PC-3 (cell line): ENCODE data around the gene CYBC1. TPM values are rescaled to one million over a fixed set of nuclear protein-coding genes. Genes with fewer than 3 reads are reported as not detected.

Source experiments
- ATAC-seq: fragments of 200-7000 bp; cut with Tn5 transposase; 2 replicates; pipeline ENCODE4 v1.9.1; 2020; ENCODE audit warnings: mild to moderate bottlenecking, moderate library complexity
- BruUV-seq: library from RNA; stranded (reverse); fragments of 400-500 nt; replicated peaks from 2 replicates; lab custom pipeline; 2021; lab: Mats Ljungman, UMichigan
- CTCF ChIA-PET: fragments of 300-600 bp; sonication (Branson Sonifier 250); formaldehyde crosslinking; loops from one replicate; lab custom pipeline; 2022; ENCODE audit warnings: antibody characterized with exemption; lab: Charles Lee
- POLR2A ChIA-PET: fragments of 300-600 bp; sonication (Branson Sonifier 250); formaldehyde crosslinking; loops from one replicate; lab custom pipeline; 2022; ENCODE audit warnings: antibody characterized with exemption; ENCODE audit not compliant: unreplicated experiment; lab: Charles Lee
- DNase-seq: peaks from one replicate; pipeline ENCODE4 v3.0.0-alpha.2; 2015
- H2AFZ ChIP-seq: fragments of 300-600 bp; sonication (generic); 2 replicates; pipeline ENCODE4 v1.6.0; 2016; ENCODE audit warnings: antibody characterized with exemption, low read length
- H3F3A ChIP-seq: fragments of 300-600 bp; sonication (generic); one replicate; pipeline ENCODE4 v1.6.0; 2017; ENCODE audit warnings: antibody characterized with exemption, low read length, control low read depth, mild to moderate bottlenecking; ENCODE audit not compliant: unreplicated experiment
- H3K27ac ChIP-seq: fragments of 300-600 bp; sonication (generic); 2 replicates; pipeline ENCODE4 v1.5.1; 2016; ENCODE audit warnings: mild to moderate bottlenecking, low read length
- H3K27me3 ChIP-seq: fragments of 300-600 bp; sonication (generic); 2 replicates; pipeline ENCODE4 v1.6.1; 2016; ENCODE audit warnings: low read length, mixed read lengths
- H3K36me3 ChIP-seq: fragments of 300-600 bp; sonication (generic); 2 replicates; pipeline ENCODE4 v1.6.1; 2016; ENCODE audit warnings: low read depth, mixed run types, low read length, mixed read lengths
- H3K4me1 ChIP-seq: fragments of 300-600 bp; sonication (generic); 2 replicates; pipeline ENCODE4 v1.5.1; 2016; ENCODE audit warnings: low read length; ENCODE audit not compliant: insufficient read depth
- H3K4me2 ChIP-seq: fragments of 300-600 bp; sonication (generic); 2 replicates; pipeline ENCODE4 v1.6.0; 2016; ENCODE audit warnings: low read length
- H3K4me3 ChIP-seq: fragments of 300-600 bp; sonication (generic); 2 replicates; pipeline ENCODE4 v1.5.1; 2016; ENCODE audit warnings: mild to moderate bottlenecking, low read length, mixed read lengths
- H3K79me2 ChIP-seq: fragments of 300-600 bp; sonication (generic); 2 replicates; pipeline ENCODE4 v1.6.1; 2017; ENCODE audit warnings: low read length, mixed read lengths
- H3K9ac ChIP-seq: fragments of 300-600 bp; sonication (generic); 2 replicates; pipeline ENCODE4 v1.6.0; 2016; ENCODE audit warnings: mild to moderate bottlenecking, low read length
- H3K9me2 ChIP-seq: fragments of 300-600 bp; sonication (generic); replicated peaks from 2 replicates; pipeline ENCODE4 v1.6.1; 2016; ENCODE audit warnings: mixed run types, low read length, mixed read lengths
- H3K9me3 ChIP-seq: fragments of 300-600 bp; sonication (generic); 2 replicates; pipeline ENCODE4 v1.6.1; 2016; ENCODE audit warnings: low read length, mixed read lengths
- H4K20me1 ChIP-seq: fragments of 300-600 bp; sonication (generic); 2 replicates; pipeline ENCODE4 v1.6.1; 2016; ENCODE audit warnings: low read length, mixed read lengths
- EZH2 ChIP-seq: fragments of 300-600 bp; sonication (generic); IDR thresholded peaks from one replicate; pipeline ENCODE4 v1.6.1; 2017; ENCODE audit warnings: antibody characterized with exemption, mild to moderate bottlenecking, low read length; ENCODE audit not compliant: unreplicated experiment
- EZH2phosphoT487 ChIP-seq: fragments of 300-600 bp; sonication (generic); IDR thresholded peaks from 2 replicates; pipeline ENCODE4 v1.6.1; 2018; ENCODE audit warnings: mild to moderate bottlenecking, antibody characterized with exemption, low read length, borderline replicate concordance
- intact Hi-C: fragments of 100-400 bp; cut with micrococcal nuclease; formaldehyde crosslinking; loops from 2 replicates; pipeline ENCODE4 v1.9.0; 2023
- total RNA-seq: library from RNA; depleted of rRNA; stranded (reverse); fragments of >200 nt; gene quantifications from 2 replicates; pipeline ENCODE4 v1.2.3, GENCODE V29; 2014
- TF ChIP-seq, protein P1 (sequence below): fragments of 300-600 bp; sonication (generic); conservative IDR thresholded peaks from 2 replicates; pipeline ENCODE4 v1.5.1; 2017; ENCODE audit warnings: antibody characterized with exemption, low read depth, mild to moderate bottlenecking, low read length

CYBC1 gene
- total RNA-seq, 1 experiment from 2014 or later, result 77.2 TPM

DNA sequence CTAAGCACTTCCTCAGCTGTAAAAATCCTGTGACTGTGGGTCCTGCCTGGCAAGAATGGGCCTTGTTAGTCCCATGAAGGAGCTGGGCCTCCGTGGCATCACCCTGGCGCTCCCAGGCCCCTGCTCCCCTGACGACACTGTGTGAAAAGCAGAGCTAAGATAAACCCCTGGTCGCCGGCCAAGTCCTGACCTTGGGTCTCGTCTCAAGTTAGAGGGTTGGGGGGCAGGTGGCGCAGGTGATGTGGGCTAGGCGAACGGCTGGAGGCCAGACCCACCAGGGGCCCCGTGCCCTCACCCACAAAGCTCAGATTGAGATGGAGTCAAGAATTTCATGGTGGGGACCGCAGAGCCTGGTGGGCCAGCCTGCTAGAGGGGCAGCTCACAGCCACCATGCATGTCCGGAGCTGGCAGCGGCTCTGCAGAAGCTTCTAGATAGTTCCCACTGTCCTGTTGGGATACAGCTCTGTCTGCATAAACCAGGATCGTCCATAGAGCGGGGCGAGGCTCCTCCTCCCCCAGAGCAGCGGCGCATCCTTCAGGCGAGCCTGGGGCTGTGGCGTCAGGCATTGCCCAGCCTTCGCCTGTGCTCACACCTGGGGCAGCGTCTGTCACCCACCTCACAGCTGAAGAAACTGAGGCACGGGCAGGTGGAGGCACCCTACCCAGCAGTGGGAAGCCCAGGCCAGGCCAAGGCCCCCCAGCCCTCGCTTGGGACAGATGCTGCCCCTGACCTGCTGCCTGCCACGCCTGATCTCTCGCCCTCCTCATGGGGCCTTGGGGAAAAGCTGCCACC, 12.0 kb downstream of the CYBC1 start:
- H3K36me3 ChIP-seq, result no peaks in the 10 kb centered on the region
- ATAC-seq, result no peak
- no peaks in the 10 kb centered on the region for H3K4me1 ChIP-seq
- ChIA-PET POLR2A (interaction anchor here (0.6 kb wide), 1 partner anchor 190 kb away, joined by 3 read pairs; no protein-coding TSS in a partner anchor), CTCF (no interaction called here)
- H3K79me2 ChIP-seq, result no peaks in the 10 kb centered on the region
- H3K27me3 ChIP-seq, result no peaks in the 10 kb centered on the region
- no peaks in the 10 kb centered on the region for H3K9me2 ChIP-seq
- no peaks in the 10 kb centered on the region for H3F3A ChIP-seq
- intact Hi-C loops, result no loop called here
- H3K4me3 ChIP-seq, result no peak overlapping the region
- TF ChIP-seq, protein P1, sequence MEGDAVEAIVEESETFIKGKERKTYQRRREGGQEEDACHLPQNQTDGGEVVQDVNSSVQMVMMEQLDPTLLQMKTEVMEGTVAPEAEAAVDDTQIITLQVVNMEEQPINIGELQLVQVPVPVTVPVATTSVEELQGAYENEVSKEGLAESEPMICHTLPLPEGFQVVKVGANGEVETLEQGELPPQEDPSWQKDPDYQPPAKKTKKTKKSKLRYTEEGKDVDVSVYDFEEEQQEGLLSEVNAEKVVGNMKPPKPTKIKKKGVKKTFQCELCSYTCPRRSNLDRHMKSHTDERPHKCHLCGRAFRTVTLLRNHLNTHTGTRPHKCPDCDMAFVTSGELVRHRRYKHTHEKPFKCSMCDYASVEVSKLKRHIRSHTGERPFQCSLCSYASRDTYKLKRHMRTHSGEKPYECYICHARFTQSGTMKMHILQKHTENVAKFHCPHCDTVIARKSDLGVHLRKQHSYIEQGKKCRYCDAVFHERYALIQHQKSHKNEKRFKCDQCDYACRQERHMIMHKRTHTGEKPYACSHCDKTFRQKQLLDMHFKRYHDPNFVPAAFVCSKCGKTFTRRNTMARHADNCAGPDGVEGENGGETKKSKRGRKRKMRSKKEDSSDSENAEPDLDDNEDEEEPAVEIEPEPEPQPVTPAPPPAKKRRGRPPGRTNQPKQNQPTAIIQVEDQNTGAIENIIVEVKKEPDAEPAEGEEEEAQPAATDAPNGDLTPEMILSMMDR, result no peak
- TF ChIP-seq EZH2 (no peak), EZH2phosphoT487 (no peak)
- H2AFZ ChIP-seq, result no peak overlapping the region
- no peak overlapping the region for H3K9ac ChIP-seq
- H3K4me2 ChIP-seq, result no peak overlapping the region
- H3K9me3 ChIP-seq, result no peaks in the 10 kb centered on the region
- no peaks in the 10 kb centered on the region for H4K20me1 ChIP-seq
- H3K27ac ChIP-seq, result no peak overlapping the region
- no peak for DNase-seq
- BruUV-seq, result no TSS peak

DNA sequence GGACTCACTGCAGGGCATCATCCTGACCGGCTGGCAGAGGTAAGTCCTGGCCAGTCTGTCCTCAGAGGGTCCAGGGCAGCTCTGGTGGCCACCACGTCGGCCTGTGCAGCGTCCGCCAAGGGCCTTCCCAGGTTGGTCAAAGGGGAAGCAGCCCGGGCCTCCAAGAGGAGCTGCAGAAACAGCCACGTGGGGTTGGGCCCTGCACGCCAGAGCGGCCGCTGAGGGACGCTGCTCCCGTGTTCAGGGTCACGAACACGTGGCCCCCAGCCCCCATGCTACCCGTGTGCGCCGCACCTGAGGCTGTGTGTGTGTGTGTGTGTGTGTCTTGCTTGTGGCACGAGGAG, 13.3 kb downstream of the CYBC1 start:
- intact Hi-C loops, result no loop called here
- Histone ChIP-seq H3K27me3 (no peaks in the 10 kb centered on the region), H3K27ac (no peak overlapping the region), H3K79me2 (no peaks in the 10 kb centered on the region), H2AFZ (no peak overlapping the region), H4K20me1 (no peaks in the 10 kb centered on the region), H3K9ac (no peak overlapping the region), H3K4me1 (no peaks in the 10 kb centered on the region), H3K4me3 (no peak overlapping the region), H3K9me3 (no peaks in the 10 kb centered on the region), H3K4me2 (no peak overlapping the region), H3F3A (no peaks in the 10 kb centered on the region), H3K36me3 (no peaks in the 10 kb centered on the region), H3K9me2 (no peaks in the 10 kb centered on the region)
- no peak for DNase-seq
- BruUV-seq, result no TSS peak
- ATAC-seq, result no peak
- CTCF ChIA-PET, result no interaction called here
- POLR2A ChIA-PET, result no interaction called here
- TF ChIP-seq, protein P1, result no peak
- TF ChIP-seq EZH2 (no peak), EZH2phosphoT487 (no peak)

DNA sequence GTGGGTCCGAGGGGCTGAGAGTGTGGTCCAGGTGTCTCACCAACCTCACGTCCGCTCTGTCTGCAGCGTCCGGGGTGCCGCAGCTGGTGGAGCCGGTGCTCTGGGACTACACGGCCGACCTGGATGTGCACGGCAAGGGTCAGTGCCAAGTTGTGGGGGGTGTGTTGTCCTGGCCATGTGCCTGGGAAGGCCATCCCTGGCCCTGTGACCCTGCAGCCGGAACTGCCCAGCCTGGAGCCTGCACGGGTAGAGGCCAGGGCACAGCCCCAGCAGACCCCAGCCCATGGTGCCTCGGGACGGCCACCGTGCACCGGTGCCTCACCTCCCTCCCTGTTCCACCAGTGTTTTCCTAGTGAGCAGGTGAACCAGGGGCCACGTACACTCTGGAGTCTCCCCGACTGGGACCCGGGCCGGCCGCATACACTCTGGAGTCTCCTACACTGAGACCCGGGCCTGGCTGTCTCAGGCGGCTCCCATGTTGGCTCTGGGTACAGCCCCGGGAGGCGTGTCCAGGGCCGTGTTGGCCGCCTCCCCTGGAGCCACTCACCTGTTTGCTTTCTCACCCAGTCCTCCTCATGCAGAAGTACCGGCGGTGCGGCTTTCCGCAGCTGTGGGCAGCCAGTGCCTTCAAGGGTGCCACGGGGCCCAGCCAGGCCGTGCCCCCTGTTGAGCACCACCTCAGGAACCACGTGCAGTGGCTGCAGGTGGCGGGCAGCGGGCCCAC, 13.8 kb downstream of the CYBC1 start:
- Histone ChIP-seq H3K4me3 (no peak overlapping the region), H3K79me2 (no peaks in the 10 kb centered on the region), H3F3A (no peaks in the 10 kb centered on the region), H3K9me2 (no peaks in the 10 kb centered on the region), H3K4me1 (no peaks in the 10 kb centered on the region), H2AFZ (no peak overlapping the region), H3K9me3 (no peaks in the 10 kb centered on the region), H3K36me3 (no peaks in the 10 kb centered on the region), H3K27me3 (no peaks in the 10 kb centered on the region), H3K27ac (no peak overlapping the region), H4K20me1 (no peaks in the 10 kb centered on the region), H3K4me2 (no peak overlapping the region), H3K9ac (no peak overlapping the region)
- no TSS peak for BruUV-seq
- TF ChIP-seq EZH2 (no peak), EZH2phosphoT487 (no peak)
- TF ChIP-seq, protein P1, result no peak
- intact Hi-C loops, result no loop called here
- ATAC-seq, result 0 out of 2 replicates have a peak, but pooled peaks have one; percentile 19
- CTCF ChIA-PET, result no interaction called here
- DNase-seq, result no peak
- POLR2A ChIA-PET, result no interaction called here
